NCI-H2029 (cell line): ENCODE results near the gene DLGAP3.

Experiments
- DNase-seq: peaks from one replicate; lab custom pipeline; 2025; lab: John Stamatoyannopoulos, UW

Gene DLGAP3

DNA sequence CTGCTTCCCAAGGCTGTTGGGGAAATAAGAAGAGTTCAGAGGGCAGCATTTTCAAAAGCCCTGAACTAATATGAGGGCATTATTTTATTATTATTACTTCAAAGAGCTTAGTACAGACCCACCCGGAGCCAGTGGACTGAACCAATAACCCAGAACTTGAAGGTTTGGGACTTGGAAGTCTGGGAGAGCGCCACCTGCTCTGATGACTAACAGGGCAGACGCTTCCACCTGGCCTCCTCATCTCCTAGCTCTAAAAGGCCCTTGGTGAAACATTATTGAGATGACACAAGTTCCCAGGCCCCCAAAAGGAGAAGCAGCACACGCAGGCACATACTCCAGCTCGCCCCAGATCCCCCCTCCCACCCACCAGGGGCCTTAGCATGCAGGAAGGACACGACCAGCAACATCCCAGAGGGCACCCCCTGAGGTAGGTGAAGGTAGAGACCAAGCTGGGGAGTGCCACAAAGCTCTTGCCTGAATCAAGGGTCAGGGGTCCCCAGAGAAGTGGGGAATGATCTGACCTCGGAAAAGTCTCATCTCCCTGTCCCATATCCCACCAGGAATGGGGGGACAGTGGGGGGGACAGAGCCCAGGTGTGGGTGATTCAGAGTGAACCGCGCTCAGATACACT, 1.3 kb downstream of the DLGAP3 start:
- no peak for DNase-seq

DNA sequence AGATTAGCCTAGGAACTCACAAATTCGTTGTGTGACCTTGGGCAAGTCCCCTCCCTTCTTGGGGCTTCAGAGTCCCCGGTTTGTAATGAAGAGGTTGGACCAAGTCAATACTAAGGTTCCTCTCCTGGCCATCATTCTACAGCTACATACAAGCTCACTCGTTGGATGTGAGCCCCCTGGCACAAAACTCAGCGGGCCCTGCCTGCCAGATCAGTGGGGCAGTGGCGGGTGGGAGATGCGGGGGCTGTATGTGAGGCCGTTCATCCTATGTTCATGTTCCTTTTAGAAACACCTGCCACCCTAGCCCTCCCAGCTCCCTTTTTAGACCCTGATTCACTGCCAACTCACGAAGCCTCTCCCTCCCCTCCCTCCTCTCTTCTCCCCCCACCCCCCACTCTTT, 2.1 kb downstream of the DLGAP3 start:
- DNase-seq, result no peak

DNA sequence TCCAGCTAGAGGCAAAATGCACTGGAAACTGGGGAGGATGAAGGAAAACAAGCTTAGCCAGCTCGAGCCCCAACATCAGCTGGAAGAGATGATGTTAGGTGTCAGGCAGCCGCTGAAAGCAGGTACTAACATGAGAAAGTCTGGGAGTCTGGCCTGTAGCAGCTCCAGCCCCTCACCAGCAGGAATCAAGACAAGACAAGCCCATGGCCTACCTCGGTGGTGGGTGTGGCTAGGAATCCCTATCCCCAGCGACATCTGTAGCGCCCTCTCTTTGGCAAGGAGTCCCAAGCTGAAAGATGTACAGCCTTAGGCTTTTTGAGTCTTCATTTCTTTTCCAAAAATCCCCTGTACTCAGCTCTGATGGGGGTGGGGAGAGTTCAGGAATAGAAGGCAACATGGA, 2.6 kb downstream of the DLGAP3 start:
- no peak for DNase-seq

DNA sequence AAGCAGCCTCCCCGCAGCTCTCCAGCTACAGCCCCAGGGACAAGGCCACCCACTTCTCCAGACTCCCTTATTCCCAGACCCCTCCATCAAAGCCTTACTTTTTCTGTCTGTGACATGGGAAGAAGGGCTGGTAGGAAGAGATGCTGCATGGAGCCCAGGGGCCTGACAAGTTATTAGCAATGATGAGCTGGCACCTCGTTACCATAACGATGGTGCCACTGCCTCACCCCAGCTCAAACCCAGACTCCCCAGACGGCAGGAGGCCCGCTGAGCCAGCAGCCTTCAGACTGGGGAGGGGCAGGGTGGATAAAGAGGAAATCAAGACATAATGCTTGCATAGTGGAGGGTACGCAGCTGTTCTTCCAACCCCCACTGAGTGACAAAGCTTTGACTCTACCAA, 3.3 kb downstream of the DLGAP3 start:
- DNase-seq, result no peak

DNA sequence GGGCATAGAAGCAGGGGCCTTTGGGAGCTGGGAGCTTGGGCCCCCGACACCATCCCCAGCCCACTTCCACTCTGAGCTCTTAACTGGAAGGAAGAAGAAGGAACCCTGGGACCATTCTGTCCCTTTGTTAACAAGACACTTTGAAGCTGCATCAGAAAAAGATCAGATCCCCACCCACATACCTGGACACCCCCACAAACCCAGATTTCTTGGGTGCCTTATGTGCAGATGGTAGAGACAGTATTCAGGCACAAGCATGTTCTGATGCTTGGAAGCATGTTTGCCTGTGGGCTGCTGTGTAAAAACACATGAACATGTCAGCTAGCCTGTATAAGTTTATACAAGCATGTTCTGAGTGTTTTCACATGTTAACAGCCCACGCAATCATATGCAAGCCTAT, 3.7 kb downstream of the DLGAP3 start:
- DNase-seq, result no peak

DNA sequence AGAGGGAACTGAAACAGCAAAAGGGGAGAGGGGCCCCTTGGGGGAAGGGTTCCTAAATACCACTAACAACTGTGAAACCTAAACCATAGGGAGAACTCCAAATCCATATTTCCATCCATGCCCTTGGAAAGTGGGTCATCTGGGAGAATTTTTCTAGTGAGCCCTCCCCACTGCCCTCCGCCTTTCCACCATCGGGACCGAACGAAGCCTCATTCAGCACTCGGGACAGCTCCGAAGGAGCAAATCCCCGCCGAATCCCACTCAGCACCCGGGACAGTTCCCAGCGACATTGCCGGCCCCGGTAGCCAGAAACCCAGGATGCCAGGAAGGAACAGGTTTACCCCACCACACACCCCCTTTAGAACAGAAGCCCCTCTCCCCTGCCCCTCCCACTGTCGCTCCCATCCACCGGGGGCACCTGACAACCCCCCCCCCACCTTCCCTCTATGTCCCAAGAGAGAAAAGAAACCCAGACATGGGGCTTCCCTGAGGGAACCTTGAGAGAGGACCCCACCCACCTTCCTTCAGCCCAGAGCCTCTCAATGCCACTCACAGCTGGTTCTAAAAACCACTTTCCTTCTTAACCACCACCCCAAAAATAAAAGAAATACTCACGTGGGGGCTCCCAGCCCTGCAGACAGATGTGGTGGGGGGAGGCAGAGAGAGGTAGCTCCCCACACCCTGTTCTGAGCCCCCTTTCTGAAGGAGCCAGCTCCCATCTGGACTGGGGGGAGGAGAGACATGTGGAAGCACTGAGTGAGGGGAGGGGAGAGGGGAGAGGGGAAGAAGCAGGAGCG, 4.5 kb downstream of the DLGAP3 start:
- DNase-seq, result no peak

DNA sequence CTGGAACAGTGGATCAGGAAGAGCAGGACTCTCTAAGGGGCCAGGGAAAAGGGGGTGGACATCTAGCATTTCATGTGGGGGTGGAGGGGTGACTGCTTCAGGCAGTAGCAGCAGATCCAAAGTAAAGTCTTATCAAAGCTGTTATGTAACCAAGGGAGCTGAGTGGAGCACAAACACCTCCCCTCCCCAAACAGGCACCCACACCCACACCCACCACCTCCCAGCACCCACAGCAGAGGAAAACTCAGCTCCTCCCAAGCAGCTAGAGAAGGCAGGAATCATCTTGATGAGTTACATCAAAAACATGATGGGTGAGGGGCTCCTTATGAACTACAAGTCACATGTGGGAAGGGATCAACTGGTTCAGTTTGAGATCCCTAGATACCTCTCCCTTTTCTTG, 6.0 kb downstream of the DLGAP3 start:
- DNase-seq, result no peak

DNA sequence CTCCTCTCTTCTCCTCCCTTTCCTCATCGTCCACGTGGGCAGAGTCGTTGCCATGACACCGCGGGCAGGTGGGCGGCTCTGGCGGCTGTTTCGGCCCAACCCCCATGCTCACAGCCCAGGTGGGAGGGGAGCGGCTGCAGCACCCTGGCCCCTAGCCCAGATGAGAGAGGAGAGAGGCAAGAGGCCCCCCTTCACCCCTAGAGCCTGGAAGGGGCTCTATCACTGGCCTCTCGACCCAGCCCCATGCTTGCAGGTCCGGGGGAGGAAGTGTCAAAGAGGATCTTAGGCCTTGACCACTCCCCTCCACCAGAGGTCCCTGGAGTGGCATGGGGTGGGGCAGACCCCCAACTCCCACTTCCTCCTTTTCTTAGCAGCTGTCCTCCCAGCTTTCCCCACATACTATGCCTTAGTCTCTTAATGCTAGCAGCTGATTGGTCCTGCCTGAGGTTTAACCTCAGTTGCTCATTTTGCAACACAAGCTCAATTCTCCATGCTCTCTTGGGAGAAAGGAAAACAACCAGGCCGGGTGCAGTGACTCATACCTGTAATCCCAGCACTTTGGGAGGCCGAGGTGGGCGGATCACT, 10.4 kb downstream of the DLGAP3 start:
- DNase-seq, result no peak

DNA sequence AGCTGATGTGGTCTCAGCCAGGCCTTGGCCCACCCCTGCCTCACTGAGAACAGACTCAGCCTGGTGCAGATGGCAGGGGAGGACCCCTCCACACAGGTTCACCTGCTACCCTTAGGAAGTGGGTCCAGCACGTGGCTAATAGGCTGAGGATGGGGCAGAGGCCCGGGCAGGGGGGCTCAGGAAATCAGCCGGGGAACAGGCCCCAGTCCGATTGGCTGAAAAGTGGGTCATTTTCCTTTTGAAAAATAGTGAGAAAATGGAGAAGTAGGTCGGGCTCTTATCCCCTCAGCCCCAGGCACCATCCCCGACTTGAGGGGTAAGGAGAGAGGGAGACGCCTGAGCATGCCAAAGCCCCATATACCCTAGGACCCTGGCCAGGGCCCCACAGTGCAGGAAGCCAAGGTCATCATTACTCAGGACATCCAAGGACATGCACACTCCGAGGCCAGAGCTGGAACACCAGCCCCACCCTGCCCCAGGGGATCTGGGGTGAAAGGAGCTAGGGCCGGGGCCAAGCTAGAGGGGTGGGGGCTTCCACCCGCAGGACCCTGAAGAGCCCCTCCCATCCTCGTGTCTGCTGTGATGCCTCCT, 11.0 kb downstream of the DLGAP3 start:
- no peak for DNase-seq

DNA sequence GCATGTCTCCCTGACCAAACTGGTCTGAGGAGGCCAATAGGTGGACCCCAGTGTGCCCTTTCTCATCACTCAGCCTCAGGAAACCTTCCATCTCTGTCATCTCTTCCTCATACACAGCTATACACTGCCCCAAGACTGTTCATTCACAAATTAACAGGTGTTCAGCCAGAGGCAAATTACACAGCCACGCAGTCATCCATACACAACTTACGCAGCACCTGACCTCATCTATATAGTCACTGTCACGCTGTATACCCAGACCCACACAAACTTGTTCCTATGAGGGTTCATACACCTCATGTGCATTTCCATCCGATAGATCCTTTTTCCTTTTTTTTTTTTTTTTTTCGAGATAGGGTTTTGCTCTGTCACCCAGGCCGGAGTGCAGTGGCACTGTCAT, 12.4 kb downstream of the DLGAP3 start:
- no peak for DNase-seq

DNA sequence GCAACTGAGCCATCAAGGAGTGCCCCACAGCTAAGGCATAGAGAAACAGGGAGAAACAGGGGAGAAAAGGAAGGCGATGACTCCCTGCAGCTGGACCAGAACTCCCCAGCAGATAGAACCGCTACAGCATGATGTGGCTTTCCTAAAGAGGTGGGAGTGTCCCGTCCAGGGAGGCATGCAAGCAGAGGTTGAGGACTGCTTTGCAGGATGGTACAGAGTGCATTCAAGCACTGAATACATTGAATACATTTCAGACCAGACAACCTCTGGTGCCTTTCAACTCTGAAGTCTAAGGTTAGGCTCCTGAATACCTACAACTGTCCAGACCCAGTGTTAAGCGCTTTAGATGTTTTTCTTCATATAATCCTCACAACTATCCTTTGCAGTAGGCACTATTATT, 13.3 kb downstream of the DLGAP3 start:
- DNase-seq, result no peak

DNA sequence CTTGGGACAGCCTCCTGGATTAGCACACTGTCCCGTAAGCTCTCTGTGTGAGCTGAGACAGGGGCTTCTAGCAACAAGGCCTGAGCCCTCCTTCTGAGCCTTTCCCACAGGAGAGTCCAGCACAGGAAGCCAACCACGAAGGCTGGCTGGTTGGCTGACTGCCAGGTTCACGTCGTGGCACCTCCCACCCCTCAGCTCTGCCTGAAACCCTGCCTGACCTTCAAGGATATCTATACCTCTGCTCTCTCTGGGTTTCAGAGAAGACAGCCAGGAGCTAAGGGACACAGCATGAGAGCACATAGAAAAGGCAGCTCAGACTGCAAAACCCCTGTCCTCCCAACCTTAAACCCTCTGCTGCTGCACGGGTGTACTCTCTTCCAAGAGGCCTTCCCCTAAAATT, 13.9 kb downstream of the DLGAP3 start:
- DNase-seq, result no peak

DNA sequence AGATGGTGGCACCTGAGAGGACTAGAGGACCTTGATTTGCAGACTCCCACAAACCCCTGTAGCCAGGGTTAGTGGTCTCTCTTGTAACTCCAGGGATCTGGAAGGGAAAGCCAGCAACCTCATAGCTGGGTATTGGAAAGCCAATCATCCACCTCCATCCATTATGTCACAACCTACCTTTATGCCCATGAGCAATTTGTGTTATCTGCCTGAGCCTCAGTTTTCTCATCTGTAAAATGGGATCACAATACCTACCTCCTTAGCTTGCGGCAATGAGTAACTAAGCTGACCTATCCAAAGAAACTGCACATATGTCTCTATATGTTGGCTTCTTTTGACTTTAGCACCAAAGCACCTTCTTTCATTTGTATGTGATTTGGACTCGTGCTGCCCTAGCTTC, 14.5 kb downstream of the DLGAP3 start:
- no peak for DNase-seq

DNA sequence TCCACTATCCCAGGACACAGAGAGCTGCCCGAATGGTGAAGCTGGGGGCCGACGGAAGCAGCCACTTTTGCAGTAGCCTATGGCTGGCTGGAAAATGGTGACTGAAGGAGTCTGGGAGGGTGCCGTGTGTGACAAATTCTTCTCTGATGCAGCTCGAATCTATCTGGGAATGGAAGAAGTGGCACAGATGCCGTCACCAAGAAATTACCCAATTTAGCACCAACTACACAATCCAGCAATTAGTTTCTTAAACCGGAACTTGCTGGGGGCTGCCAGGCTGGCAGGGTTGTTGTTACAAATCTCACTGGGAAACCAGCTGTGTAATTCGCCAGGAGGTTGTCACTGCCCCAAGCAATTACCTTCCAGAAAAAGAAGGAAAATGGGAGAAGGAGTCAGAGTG, 18.0 kb downstream of the DLGAP3 start:
- no peak for DNase-seq

DNA sequence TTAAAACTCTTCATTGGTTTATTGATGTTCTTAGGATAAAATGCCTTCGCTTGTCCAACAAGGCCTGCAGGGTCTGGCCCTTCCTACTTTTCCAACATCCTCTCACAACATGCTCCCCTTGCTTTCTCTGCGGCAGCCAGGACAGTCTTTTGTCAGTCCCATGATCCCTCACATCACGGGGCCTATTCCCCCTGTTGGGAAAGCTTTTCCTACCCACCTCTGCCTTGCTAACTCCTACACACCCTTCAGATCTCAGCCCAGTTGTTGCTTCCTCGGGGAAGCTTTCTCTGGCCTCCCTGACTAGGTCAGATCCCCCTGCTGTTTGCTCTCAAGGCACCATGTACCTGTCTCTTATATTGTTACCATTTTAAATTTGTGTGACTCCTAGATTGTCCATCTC, 19.0 kb downstream of the DLGAP3 start:
- no peak for DNase-seq

DNA sequence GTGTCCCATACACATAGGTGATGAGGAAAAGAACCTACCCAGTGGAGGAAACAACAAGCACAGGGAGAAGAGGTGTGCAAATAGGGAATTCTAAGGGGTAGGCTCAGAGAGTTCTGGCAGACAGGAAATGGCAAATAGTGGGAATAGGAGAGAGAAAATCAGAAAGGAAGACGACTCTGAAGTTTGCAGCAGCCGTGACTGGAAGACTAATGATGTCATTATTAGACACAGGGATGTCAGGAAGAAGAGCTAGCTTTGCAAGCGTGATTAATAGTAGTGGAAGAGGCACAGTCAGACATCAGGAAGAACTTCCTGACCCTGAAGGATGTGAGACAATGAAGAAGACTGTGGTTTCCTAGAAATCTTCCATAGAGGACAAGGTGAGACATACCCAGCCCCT, 21.1 kb downstream of the DLGAP3 start:
- no peak for DNase-seq

DNA sequence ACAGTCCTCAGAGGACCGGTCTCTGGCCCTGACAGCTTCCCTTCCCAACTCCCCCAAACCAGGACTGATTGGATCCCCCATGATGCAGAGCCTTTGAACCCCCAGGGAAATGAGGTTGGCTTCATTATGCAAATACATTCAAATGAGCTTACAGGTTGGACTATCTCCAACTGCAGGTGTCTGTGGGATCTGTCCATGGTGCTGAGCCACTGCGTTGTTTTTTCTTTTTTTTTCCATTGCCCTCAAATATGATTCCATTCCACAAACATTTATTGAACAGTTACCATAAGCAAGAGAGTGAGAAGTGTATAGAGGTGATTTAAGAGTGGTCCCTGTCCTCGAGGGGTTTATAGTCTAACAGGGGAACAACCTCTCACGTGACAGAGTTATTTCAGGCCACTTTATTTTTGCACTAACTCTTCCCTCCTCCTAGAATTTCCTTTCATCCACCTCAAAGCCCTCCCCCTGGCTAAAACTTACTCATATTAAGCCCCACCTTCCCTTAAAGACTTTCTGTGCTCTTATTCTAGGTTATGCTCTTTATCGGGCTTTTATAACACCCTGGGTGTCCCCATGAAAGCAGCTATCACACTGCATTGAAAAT, 21.9 kb downstream of the DLGAP3 start:
- DNase-seq, result no peak

DNA sequence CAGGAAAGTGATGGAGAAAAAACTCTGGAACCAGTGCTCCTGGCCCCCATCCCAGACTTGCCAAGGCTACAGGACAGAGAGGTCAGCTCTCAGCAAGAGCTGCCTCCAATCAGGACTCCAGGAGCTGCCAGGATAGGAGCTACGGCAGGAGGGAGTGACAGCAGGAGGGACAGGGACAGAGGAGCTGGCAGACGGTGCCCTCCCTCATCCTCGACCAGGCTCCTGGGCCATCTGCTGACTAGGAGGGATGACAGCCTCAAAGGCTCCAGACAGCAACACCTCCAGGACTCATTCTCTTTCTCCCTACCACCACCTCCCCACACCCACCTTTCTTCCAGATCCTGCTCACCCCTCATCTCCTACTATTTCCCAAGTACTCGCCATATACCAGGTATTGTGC, 22.7 kb downstream of the DLGAP3 start:
- DNase-seq, result no peak

DNA sequence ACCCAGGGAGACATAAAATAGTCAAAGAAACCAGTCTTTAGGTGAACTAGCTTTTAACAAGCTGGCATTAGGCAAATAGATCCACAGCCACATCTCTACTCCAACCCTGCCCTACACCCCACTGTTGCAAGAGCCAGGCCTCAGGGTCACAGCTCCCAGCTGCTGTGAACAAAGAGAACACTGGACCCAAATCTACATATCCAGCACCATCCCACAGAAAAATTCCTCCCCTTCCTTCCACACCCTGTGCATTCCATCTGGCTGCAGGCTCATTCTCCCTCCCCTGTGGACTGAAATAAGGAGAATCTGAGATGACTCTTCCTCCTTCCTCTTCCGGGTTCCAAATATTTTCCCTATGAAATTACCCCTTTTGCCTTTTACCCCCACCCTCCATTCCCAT, 23.2 kb downstream of the DLGAP3 start:
- DNase-seq, result no peak

DNA sequence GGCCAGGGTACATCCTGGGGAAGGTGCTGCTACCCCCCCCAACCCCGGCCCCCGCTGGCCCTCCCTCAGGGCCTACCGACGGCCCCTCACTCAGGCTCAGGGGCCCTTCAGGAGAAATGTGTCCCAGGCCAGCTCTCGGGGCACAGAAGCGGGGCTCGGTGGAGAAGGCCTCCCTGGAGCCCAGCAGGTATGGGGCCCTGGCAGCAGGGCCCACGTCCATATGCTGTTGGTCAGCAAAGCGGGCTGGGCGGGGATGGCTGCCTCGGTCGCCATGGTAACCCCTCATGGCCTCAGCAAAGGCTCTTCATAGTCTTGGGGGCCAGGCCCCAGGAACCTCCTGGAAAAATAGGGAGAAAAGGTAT, 24.4 kb downstream of the DLGAP3 start:
- DNase-seq, result no peak

DNA sequence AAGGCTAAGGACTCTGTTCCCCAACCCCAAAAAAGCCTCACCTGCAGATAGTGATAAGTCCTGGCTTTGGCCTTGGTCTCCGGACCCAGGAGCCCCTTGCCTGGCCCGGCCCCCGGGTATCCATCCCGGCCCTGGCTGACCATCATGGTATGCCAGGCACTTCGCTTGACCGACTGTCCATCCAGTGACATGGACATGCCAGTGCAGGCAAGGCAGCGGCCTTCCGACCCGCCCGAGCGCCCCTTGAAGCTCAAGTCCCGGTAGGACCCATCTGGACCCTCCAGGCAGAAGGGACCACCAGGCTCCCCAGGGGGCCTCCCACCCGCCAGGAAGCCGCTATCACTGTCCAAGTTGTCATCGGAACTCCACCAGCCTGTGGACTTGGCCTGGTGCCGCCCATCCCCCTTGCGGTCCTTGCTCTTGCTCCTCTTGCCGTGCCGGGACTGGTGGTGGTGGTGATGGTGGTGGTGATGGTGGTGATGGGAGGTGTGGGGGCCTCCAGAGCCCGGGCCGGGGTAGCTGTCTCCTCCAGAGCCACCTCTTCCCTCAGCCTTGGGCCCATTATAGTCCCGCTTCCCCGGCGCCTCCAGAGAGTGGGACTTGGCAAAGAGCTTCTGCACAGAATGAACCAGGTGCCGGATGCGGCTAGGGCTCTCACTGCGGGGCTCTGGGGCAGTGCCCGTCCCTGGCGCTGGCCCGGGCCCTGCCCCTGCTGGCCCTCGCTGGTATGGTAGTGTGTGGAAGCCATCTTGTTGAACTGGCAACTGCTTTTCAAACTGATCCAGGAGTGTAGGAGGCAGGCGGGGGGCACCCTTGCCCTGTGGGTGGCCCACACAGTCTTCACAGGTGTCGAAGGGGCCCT, 25.0 kb downstream of the DLGAP3 start:
- DNase-seq, result no peak

DNA sequence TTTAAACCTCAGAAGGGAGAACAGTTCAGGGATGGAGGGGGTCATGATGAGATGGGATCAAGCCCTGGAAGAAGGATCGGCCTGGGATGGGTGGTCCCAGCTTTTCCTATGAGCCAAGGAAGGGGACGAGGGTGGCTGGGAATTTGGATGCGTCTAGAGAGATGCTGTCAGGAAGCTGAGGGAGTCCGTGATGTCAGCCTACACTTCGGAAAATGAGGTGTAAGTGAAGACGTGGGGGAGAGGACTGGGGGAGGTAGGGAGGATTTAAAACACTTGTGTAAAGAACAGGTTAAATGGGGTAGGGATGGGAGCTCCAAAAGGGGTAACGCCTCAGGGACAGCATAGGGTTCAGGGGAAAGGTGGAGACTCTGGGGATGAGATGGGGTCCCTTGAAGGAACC, 27.5 kb downstream of the DLGAP3 start:
- no peak for DNase-seq
